SK-N-SH (cell line): ENCODE data around the gene IL18. TPM values are rescaled to one million over a fixed set of nuclear protein-coding genes. Genes with fewer than 3 reads are reported as not detected.

Source experiments
- CTCF ChIA-PET: fragments of 300-600, 350-600 bp; formaldehyde crosslinking; extraction: SDS; loops from one replicate; lab custom pipeline; 2021; lab: Yijun Ruan, JAX
- POLR2A ChIA-PET: fragments of 350-600 bp; sonication (Branson Sonifier 250); formaldehyde crosslinking; extraction: SDS; loops from one replicate; lab custom pipeline; 2020; ENCODE audit warnings: antibody characterized with exemption, inconsistent platforms; lab: Yijun Ruan, JAX
- DNase-seq: peaks from one replicate; pipeline ENCODE4 v3.0.0; 2012
- H2AFZ ChIP-seq: fragments of 200-600 bp; sonication (generic); 2 replicates; pipeline ENCODE4 v1.8.1; 2016; ENCODE audit warnings: antibody characterized with exemption, mild to moderate bottlenecking, low read depth
- H3F3A ChIP-seq: fragments of 200-600 bp; sonication (generic); replicated peaks from 2 replicates; pipeline ENCODE3; 2016; ENCODE audit warnings: antibody characterized with exemption, mild to moderate bottlenecking; ENCODE audit not compliant: insufficient read depth
- H3K27ac ChIP-seq, 2 experiments: fragments of 200-500 bp in 1 of 2; fragments of 200-600 bp in 1 of 2; sonication (Bioruptor generic) in 1 of 2; sonication (generic), shearing (Covaris generic) in 1 of 2; 2 replicates each; pipeline versions ENCODE4 v1.5.1 to v1.6.1; 2014 to 2016; ENCODE audit warnings: low read depth in 2 of 2, inconsistent platforms in 1 of 2, low read length in 1 of 2, mild to moderate bottlenecking in 1 of 2, mixed read lengths in 1 of 2
- H3K27me3 ChIP-seq: fragments of 200-600 bp; sonication (generic), shearing (Covaris generic); 2 replicates; pipeline ENCODE4 v1.6.1; 2016; ENCODE audit warnings: mixed run types; ENCODE audit not compliant: insufficient read depth
- H3K36me3 ChIP-seq, 2 experiments: fragments of 200-500 bp in 1 of 2; fragments of 200-600 bp in 1 of 2; sonication (Bioruptor generic) in 1 of 2; sonication (generic) in 1 of 2; replicated peaks in 1 of 2; 2 replicates each; pipeline versions ENCODE3 to v1.5.1; 2014 to 2016; ENCODE audit warnings: low read length in 1 of 2, mild to moderate bottlenecking in 1 of 2; ENCODE audit not compliant: insufficient read depth in 2 of 2, control insufficient read depth in 1 of 2
- H3K4me1 ChIP-seq, 2 experiments: fragments of 200-500 bp in 1 of 2; fragments of 200-600 bp in 1 of 2; sonication (Bioruptor generic) in 1 of 2; sonication (generic), shearing (Covaris generic) in 1 of 2; 2 replicates each; pipeline versions ENCODE4 v1.5.1 to v1.6.1; 2014 to 2016; ENCODE audit warnings: low read depth in 1 of 2, low read length in 1 of 2, mixed run types in 1 of 2; ENCODE audit not compliant: insufficient read depth in 2 of 2, control insufficient read depth in 1 of 2
- H3K4me2 ChIP-seq: fragments of 200-600 bp; sonication (generic), shearing (Covaris generic); 2 replicates; pipeline ENCODE4 v1.6.1; 2017; ENCODE audit warnings: mixed run types
- H3K4me3 ChIP-seq, 2 experiments: fragments of 200-500 bp in 1 of 2; fragments of 200-600 bp in 1 of 2; sonication (Bioruptor generic) in 1 of 2; sonication (generic), shearing (Covaris generic) in 1 of 2; 2 replicates each; pipeline versions ENCODE4 v1.5.1 to v1.8.1; 2014 to 2016; ENCODE audit warnings: low read depth in 2 of 2, inconsistent platforms in 1 of 2, low read length in 1 of 2, mild to moderate bottlenecking in 1 of 2, mixed read lengths in 1 of 2, moderate library complexity in 1 of 2
- H3K79me2 ChIP-seq: fragments of 200-600 bp; sonication (generic); 2 replicates; pipeline ENCODE4 v1.8.1; 2017; ENCODE audit warnings: mild to moderate bottlenecking; ENCODE audit not compliant: insufficient read depth
- H3K9ac ChIP-seq: fragments of 200-600 bp; sonication (generic); 2 replicates; pipeline ENCODE4 v1.6.1; 2017; ENCODE audit warnings: mixed run types
- H3K9me2 ChIP-seq: fragments of 200-600 bp; sonication (generic); 2 replicates; pipeline ENCODE4 v1.6.1; 2017; ENCODE audit warnings: mixed run types
- H3K9me3 ChIP-seq: fragments of 200-600 bp; sonication (generic); 2 replicates; pipeline ENCODE4 v1.6.1; 2017; ENCODE audit warnings: mixed run types, mild to moderate bottlenecking, moderate library complexity
- H4K20me1 ChIP-seq: fragments of 200-600 bp; sonication (generic); 2 replicates; pipeline ENCODE4 v1.6.1; 2017; ENCODE audit warnings: mild to moderate bottlenecking, mixed run types; ENCODE audit not compliant: insufficient read depth
- CHD2 ChIP-seq: fragments of 150-350 bp; IDR thresholded peaks from 2 replicates; pipeline ENCODE4 v1.6.1; 2018; ENCODE audit warnings: low read length; ENCODE audit not compliant: partially characterized antibody
- ELF1 ChIP-seq: IDR thresholded peaks from 2 replicates; pipeline ENCODE4 v1.4.0; 2012
- EZH2phosphoT487 ChIP-seq: fragments of 200-600 bp; sonication (generic); IDR thresholded peaks from 2 replicates; pipeline ENCODE4 v1.6.1; 2017; ENCODE audit warnings: low read depth, mixed run types, mild to moderate bottlenecking, antibody characterized with exemption, moderate library complexity, borderline replicate concordance
- MEF2A ChIP-seq: IDR thresholded peaks from 2 replicates; pipeline ENCODE4 v1.4.0; 2012; ENCODE audit warnings: low read depth, borderline replicate concordance
- NRF1 ChIP-seq: IDR thresholded peaks from 2 replicates; pipeline ENCODE4 v1.6.1; 2012; ENCODE audit warnings: low read depth, mild to moderate bottlenecking, low read length
- SIN3A ChIP-seq: IDR thresholded peaks from 2 replicates; pipeline ENCODE4 v1.6.1; 2012; ENCODE audit warnings: low read depth, mild to moderate bottlenecking, low read length, moderate library complexity, borderline replicate concordance
- SMC3 ChIP-seq: IDR thresholded peaks from 2 replicates; pipeline ENCODE4 v1.6.1; 2012; ENCODE audit warnings: low read depth, low read length, improper control_type of control experiment
- TCF12 ChIP-seq: IDR thresholded peaks from 2 replicates; pipeline ENCODE4 v1.4.0; 2012
- TEAD4 ChIP-seq: IDR thresholded peaks from 2 replicates; pipeline ENCODE4 v1.4.0; 2012; ENCODE audit warnings: mild to moderate bottlenecking, borderline replicate concordance; ENCODE audit not compliant: insufficient read depth
- ZBTB33 ChIP-seq: IDR thresholded peaks from 2 replicates; pipeline ENCODE4 v1.4.0; 2012; ENCODE audit warnings: low read depth, borderline replicate concordance
- WGBS: methylation state at CpG from one replicate; pipeline ENCODE4 v1.1.6; 2017; ENCODE audit warnings: low lambda C conversion rate; 5-methylcytosine and 5-hydroxymethylcytosine counted together
- polyA plus RNA-seq, 3 experiments: library from polyadenylated mRNA; depleted of rRNA; stranded (reverse); fragments of >200 nt; gene quantifications; 2 replicates each; pipeline ENCODE4 v1.2.3, GENCODE V29; 2012
- TF ChIP-seq, protein P1 (sequence below): fragments of 200-600 bp; sonication (generic); IDR thresholded peaks from 2 replicates; pipeline ENCODE4 v1.6.1; 2017; ENCODE audit warnings: antibody characterized with exemption, mild to moderate bottlenecking, moderate library complexity
- TF ChIP-seq, protein P2 (sequence below): IDR thresholded peaks from 2 replicates; pipeline ENCODE4 v1.4.0; 2012; ENCODE audit warnings: low read depth

Gene IL18
- polyA plus RNA-seq, 1 of the 3 experiments (the other 2 are of a cell fraction), result 0.28 TPM

DNA sequence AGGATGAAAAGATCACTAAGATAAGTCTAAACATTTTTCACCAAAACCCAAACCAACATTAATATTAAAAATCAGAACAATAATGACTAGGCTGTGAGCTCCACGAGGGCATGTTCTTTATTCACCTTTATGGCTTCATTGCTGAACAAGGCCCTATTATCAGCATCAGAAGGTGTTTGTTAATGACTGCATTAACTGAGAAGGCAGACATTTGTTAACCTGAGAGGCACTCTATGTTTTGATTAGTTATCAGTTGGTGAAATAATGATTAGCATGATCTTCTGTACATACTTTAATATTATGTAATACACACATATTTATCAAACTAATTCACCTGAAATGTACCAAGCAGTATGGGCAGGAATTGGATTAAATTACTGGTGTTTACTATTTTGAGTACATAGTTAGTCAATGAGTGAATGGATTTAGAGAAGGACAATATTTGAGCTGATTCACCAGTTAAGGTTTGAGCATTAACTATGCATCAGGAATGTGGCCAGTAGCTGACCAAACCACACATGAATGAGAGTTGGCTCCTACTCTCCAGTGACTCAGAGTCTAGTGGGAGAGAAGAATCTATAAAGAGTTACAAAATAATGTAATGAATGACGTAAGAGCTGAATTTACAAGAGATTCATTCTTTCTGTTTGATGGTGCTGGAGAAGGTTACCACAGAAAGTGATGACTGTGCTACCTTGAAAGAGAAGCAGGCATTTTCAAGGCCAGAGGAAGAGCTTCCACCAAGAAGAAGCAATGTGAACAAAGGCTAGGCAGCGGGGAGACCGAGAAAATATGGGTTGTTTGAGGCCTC, 6.7 kb downstream of the IL18 start (continued):
- TF ChIP-seq ZBTB33, result 0 out of 2 replicates have a peak, but pooled peaks have one; percentile 60
- TF ChIP-seq TCF12, result peak; percentile 92
- TF ChIP-seq, protein P1, sequence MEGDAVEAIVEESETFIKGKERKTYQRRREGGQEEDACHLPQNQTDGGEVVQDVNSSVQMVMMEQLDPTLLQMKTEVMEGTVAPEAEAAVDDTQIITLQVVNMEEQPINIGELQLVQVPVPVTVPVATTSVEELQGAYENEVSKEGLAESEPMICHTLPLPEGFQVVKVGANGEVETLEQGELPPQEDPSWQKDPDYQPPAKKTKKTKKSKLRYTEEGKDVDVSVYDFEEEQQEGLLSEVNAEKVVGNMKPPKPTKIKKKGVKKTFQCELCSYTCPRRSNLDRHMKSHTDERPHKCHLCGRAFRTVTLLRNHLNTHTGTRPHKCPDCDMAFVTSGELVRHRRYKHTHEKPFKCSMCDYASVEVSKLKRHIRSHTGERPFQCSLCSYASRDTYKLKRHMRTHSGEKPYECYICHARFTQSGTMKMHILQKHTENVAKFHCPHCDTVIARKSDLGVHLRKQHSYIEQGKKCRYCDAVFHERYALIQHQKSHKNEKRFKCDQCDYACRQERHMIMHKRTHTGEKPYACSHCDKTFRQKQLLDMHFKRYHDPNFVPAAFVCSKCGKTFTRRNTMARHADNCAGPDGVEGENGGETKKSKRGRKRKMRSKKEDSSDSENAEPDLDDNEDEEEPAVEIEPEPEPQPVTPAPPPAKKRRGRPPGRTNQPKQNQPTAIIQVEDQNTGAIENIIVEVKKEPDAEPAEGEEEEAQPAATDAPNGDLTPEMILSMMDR, result no peak
- no peak for TF ChIP-seq EZH2phosphoT487
- no peak for TF ChIP-seq ELF1
- no peak for TF ChIP-seq CHD2
- 0 out of 2 replicates have a peak, but pooled peaks have one; percentile 28 for TF ChIP-seq SIN3A
- TF ChIP-seq NRF1, result no peak

DNA sequence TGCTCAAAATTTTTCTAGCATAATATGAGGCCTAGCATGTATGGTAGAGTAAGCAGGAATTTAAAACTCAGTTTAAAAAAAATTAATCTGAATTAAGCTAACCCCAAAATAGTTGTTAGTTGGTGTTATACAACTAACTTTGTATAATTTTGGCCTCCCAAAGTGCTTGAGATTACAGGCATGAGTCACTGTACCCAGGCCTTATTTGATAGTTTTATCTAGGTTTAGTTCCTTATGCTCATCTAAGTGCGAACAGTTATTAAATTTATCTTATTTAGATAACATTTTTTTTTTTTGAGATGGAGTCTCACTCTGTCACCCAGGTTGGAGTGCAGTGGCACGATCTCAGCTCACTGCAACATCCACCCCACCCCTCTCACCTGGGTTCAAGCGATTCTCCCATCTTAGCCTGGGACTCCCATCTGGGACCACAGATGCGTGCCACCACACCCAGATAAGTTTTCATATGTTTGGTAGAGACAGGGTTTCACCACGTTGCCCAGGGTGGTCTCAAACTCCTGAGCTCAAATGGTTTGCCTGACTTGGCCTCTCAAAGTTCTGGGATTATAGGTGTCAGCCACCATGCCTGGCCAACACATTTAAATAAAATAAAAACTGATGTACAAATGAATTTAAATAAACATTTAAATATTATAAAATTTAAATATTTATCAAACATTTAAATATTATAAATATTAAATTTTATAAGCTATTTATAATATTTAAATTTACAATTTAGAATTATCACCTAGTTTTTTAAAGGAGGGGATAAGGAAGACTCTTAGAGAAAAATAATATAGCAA, 7.5 kb downstream of the IL18 start:
- CTCF ChIA-PET, result interaction anchor here (1.7 to 1.8 kb wide), 2 partner anchors 19 to 43 kb away, joined by 6 to 7 read pairs; partner anchors contain the start of gene BCO2
- POLR2A ChIA-PET, result no interaction called here
- Histone ChIP-seq H2AFZ (no peak overlapping the region), H3K9me3 (no peaks in the 10 kb centered on the region), H3F3A (peaks cover 11% of the 10 kb centered on the region), H4K20me1 (no peaks in the 10 kb centered on the region), H3K9me2 (no peaks in the 10 kb centered on the region), H3K9ac (no peak overlapping the region), H3K4me3 (no peak overlapping the region), H3K4me2 (no peak overlapping the region), H3K27me3 (no peaks in the 10 kb centered on the region), H3K36me3 (no peaks in the 10 kb centered on the region), H3K27ac (peak overlapping the region in 1 of 2 experiments; percentile 88; a peak in 2 of 4 replicates), H3K79me2 (no peaks in the 10 kb centered on the region), H3K4me1 (peaks cover 0 to 15% of the 10 kb centered on the region in 2 experiments; a peak in 1 of 4 replicates)
- no peak for TF ChIP-seq MEF2A
- no peak for TF ChIP-seq TEAD4
- no peak for TF ChIP-seq ZBTB33
- TF ChIP-seq SIN3A, result no peak
- no peak for TF ChIP-seq TCF12
- no peak for TF ChIP-seq SMC3
- TF ChIP-seq NRF1, result no peak
- TF ChIP-seq, protein P2, sequence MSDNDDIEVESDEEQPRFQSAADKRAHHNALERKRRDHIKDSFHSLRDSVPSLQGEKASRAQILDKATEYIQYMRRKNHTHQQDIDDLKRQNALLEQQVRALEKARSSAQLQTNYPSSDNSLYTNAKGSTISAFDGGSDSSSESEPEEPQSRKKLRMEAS, result no peak
- no peak for DNase-seq
- WGBS, result 86% methylated on average over 5 of the region's 5 CpGs
